ENCODE data around the gene ABCC6. TPM values are rescaled to one million over a fixed set of nuclear protein-coding genes. Genes with fewer than 3 reads are reported as not detected.
"Not testable (repeated sequence)": the region's sequence is repeated elsewhere in the genome, so short reads cannot be mapped to it uniquely, and the experiment has no call there.

ABCC6 gene
- total RNA-seq, 4 donors from 2014 or later: 36.2 to 109 (median 49.6) TPM

DNA sequence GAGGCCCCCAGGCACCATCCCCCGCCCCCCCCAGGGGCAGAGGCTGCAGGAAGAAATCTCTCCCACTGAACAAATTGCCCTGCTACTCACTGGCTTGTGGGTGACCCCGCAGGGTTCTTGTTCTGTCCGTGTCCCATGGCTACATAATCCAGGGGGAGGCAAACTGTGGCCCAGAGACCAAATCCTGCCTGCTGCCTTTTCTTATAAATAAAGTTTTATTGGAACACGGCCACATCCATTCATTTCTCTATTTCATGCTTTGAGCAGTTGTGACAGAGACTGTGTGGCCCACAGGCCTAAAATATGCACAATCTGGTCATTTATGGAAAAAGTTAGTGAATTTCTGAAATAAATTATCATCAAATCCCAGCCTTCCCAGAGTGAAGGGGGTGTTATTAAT lies 38.2 kb downstream of the ABCC6 start:
- TF ChIP-seq POLR2AphosphoS5 (IDR thresholded peaks at IDR 0.05) (no peak), EP300 (IDR thresholded peaks at IDR 0.05; ENCODE audit: low read depth) (no peak), POLR2A (IDR thresholded peaks at IDR 0.05) (no peak)
- TF ChIP-seq, protein P1, sequence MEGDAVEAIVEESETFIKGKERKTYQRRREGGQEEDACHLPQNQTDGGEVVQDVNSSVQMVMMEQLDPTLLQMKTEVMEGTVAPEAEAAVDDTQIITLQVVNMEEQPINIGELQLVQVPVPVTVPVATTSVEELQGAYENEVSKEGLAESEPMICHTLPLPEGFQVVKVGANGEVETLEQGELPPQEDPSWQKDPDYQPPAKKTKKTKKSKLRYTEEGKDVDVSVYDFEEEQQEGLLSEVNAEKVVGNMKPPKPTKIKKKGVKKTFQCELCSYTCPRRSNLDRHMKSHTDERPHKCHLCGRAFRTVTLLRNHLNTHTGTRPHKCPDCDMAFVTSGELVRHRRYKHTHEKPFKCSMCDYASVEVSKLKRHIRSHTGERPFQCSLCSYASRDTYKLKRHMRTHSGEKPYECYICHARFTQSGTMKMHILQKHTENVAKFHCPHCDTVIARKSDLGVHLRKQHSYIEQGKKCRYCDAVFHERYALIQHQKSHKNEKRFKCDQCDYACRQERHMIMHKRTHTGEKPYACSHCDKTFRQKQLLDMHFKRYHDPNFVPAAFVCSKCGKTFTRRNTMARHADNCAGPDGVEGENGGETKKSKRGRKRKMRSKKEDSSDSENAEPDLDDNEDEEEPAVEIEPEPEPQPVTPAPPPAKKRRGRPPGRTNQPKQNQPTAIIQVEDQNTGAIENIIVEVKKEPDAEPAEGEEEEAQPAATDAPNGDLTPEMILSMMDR (IDR thresholded peaks at IDR 0.05): no peak
- no peak overlapping the region for H3K27ac ChIP-seq
- 83% methylated on average over 3 of the region's 4 CpGs; no CpG with 5 or more reads in 1 of the 2 donors for WGBS, 2 donors (ENCODE audit: low coverage in 1 of 2)
- in situ Hi-C loops (cut with MboI; ENCODE audit: low pct_ligation_motif_present in 1 of 4, low pct_unique_long_range_greater_than_20kb in 1 of 4, low sequenced_read_pairs in 3 of 4): no loop called here
- H3K4me1 ChIP-seq: no peaks in the 10 kb centered on the region
- no peak overlapping the region for H3K4me3 ChIP-seq
- no peaks in the 10 kb centered on the region for H3K27me3 ChIP-seq
- no peaks in the 10 kb centered on the region for H3K9me3 ChIP-seq
- peaks cover 0 to 4% (median 0%) of the 10 kb centered on the region in 4 donors for H3K36me3 ChIP-seq
- intact Hi-C loops (cut with DNase I; ENCODE audit: low total_unique reads): no loop called here
- DNase-seq: no peak

DNA sequence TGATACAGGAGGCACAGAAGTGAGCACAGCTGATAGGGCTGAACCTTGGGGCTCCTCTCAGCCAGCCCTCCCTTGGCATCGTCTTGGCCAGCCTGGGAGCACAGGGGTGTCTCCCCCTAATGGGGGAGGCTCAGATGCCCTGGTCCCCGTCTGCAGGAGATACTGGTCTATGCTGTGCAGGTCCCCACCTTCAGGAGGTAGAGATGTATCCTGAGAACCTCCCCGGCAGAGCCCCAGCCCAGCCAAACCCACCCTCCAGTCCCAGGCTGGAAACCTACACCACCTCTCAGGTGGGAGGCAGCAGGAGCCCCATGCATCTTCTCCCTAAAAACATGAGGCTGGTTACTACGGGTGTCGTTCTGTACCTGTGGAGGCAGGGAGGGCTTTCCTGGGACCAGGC lies 38.7 kb downstream of the ABCC6 start:
- in situ Hi-C loops (cut with MboI; ENCODE audit: low pct_ligation_motif_present in 1 of 4, low pct_unique_long_range_greater_than_20kb in 1 of 4, low sequenced_read_pairs in 3 of 4) (no loop called here), intact Hi-C loops (cut with DNase I; ENCODE audit: low total_unique reads) (no loop called here)
- TF ChIP-seq EP300 (IDR thresholded peaks at IDR 0.05; ENCODE audit: low read depth) (no peak), POLR2A (IDR thresholded peaks at IDR 0.05) (no peak), POLR2AphosphoS5 (IDR thresholded peaks at IDR 0.05) (no peak)
- TF ChIP-seq, protein P1 (IDR thresholded peaks at IDR 0.05): no peak
- no peaks in the 10 kb centered on the region for H3K9me3 ChIP-seq
- H3K27me3 ChIP-seq: no peaks in the 10 kb centered on the region
- H3K4me1 ChIP-seq: no peaks in the 10 kb centered on the region
- no peak overlapping the region for H3K27ac ChIP-seq
- no peak for DNase-seq
- peaks cover 0 to 4% (median 0%) of the 10 kb centered on the region in 4 donors for H3K36me3 ChIP-seq
- WGBS, 2 donors (ENCODE audit: low coverage in 1 of 2): 90% methylated on average over 4 of the region's 5 CpGs; no CpG with 5 or more reads in 1 of the 2 donors
- H3K4me3 ChIP-seq: no peak overlapping the region

DNA sequence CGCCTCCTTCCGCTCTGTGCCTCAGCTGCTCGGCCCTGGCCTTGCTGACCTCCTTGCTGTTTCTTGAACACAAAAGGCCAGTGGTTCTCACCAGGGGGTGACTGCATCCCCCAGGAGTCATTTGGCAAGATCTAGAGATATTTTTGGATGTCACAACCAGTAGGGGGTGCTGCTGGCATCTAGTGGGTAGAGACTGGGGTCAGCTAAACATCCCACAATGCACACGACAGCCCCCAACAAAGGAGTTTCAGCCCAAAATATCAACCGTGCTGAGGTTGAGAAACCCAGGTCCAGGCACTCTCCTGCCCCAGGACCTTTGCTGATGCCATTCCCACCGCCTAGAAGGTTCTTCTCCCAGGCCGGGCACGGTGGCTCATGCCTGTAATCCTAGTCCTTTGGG lies 39.7 kb downstream of the ABCC6 start:
- in situ Hi-C loops (cut with MboI; ENCODE audit: low pct_ligation_motif_present in 1 of 4, low pct_unique_long_range_greater_than_20kb in 1 of 4, low sequenced_read_pairs in 3 of 4): no loop called here
- WGBS, 2 donors (ENCODE audit: low coverage in 1 of 2): 92% methylated on average over 8 of the region's 8 CpGs; no CpG with 5 or more reads in 1 of the 2 donors

DNA sequence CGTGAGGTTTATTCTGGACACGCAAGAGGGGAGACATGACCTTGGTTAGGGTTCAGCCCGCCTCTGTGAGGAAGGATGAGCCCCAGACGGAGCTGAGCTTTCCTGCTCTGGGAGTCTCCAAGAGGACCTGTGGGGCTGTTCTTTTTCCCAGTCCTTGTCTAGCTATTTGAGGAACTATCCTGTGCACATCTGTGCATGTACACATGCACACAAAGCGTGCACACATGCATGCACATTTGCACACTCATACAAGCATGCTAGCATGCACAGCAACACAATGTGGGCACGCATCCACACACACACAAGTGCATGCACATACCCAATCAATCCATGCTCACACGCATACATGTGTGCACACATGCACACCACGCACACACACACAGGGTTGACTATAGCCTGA lies 40.4 kb downstream of the ABCC6 start:
- TF ChIP-seq, protein P1 (IDR thresholded peaks at IDR 0.05): no peak
- no peak for TF ChIP-seq POLR2A (IDR thresholded peaks at IDR 0.05)
- TF ChIP-seq EP300 (IDR thresholded peaks at IDR 0.05; ENCODE audit: low read depth): no peak
- TF ChIP-seq POLR2AphosphoS5 (IDR thresholded peaks at IDR 0.05): no peak
- Histone ChIP-seq H3K4me3 (no peak overlapping the region), H3K9me3 (no peaks in the 10 kb centered on the region), H3K27me3 (no peaks in the 10 kb centered on the region), H3K36me3 (peaks cover 0 to 4% (median 0%) of the 10 kb centered on the region in 4 donors), H3K4me1 (no peaks in the 10 kb centered on the region), H3K27ac (no peak overlapping the region)
- DNase-seq: no peak
- 89% methylated on average over 8 of the region's 8 CpGs; no CpG with 5 or more reads in 1 of the 2 donors for WGBS, 2 donors (ENCODE audit: low coverage in 1 of 2)
- intact Hi-C loops (cut with DNase I; ENCODE audit: low total_unique reads) (no loop called here), in situ Hi-C loops (cut with MboI; ENCODE audit: low pct_ligation_motif_present in 1 of 4, low pct_unique_long_range_greater_than_20kb in 1 of 4, low sequenced_read_pairs in 3 of 4) (no loop called here)

More for the DNA sequence above, 39.7 kb downstream of the ABCC6 start:
- H3K36me3 ChIP-seq: peaks cover 0 to 4% (median 0%) of the 10 kb centered on the region in 4 donors
- H3K27me3 ChIP-seq: no peaks in the 10 kb centered on the region
- TF ChIP-seq POLR2AphosphoS5 (IDR thresholded peaks at IDR 0.05): no peak
- no peak for TF ChIP-seq POLR2A (IDR thresholded peaks at IDR 0.05)
- TF ChIP-seq, protein P1 (IDR thresholded peaks at IDR 0.05): no peak
- no peak for TF ChIP-seq EP300 (IDR thresholded peaks at IDR 0.05; ENCODE audit: low read depth)
- no peaks in the 10 kb centered on the region for H3K9me3 ChIP-seq
- DNase-seq: no peak
- no peak overlapping the region for H3K4me3 ChIP-seq
- intact Hi-C loops (cut with DNase I; ENCODE audit: low total_unique reads): no loop called here
- H3K27ac ChIP-seq: no peak overlapping the region
- no peaks in the 10 kb centered on the region for H3K4me1 ChIP-seq

DNA sequence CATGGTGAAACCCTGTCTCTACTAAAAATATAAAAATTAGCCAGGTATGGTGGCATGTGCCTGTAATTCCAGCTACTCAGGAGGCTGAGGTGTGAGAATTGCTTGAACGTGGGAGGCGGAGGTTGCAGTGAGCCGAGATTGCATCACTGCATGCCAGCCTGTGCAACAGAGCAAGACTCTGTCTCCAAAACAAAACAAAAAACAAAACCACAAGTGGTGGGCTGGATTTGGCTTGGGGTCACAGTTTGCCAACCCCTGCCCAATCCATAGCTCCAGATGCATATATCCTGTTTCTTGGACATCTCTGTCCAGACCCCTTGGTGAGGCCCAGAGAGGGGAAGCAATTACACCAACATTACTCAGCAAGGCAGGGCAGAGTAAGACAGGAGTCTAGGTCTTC lies 41.5 kb downstream of the ABCC6 start:
- DNase-seq; H3K36me3 ChIP-seq; intact Hi-C loops (cut with DNase I; ENCODE audit: low total_unique reads); H3K4me1 ChIP-seq; H3K9me3 ChIP-seq; H3K27ac ChIP-seq; in situ Hi-C loops (cut with MboI; ENCODE audit: low pct_ligation_motif_present in 1 of 4, low pct_unique_long_range_greater_than_20kb in 1 of 4, low sequenced_read_pairs in 3 of 4); H3K4me3 ChIP-seq; H3K27me3 ChIP-seq: not testable (repeated sequence)
- WGBS, 2 donors (ENCODE audit: low coverage in 1 of 2): 81 to 87% methylated on average over 3 of the region's 3 CpGs
